GM12878 (cell line): ENCODE results near the gene ADAMTSL4. TPM values are rescaled to one million over a fixed set of nuclear protein-coding genes. Genes with fewer than 3 reads are reported as not detected.

Source experiments
- ATAC-seq: fragments of 200-7000 bp; cut with Tn5 transposase; 3 replicates; pipeline ENCODE4 v1.9.1; 2020; ENCODE audit warnings: mild to moderate bottlenecking, moderate library complexity
- BruUV-seq: library from RNA; stranded (reverse); fragments of 400-500 nt; replicated peaks from 2 replicates; lab custom pipeline; 2021; lab: Mats Ljungman, UMichigan
- CTCF ChIA-PET: fragments of 300-600 bp; sonication (Branson Sonifier 250); formaldehyde crosslinking; extraction: SDS; loops from one replicate; lab custom pipeline; 2021; ENCODE audit warnings: inconsistent platforms; lab: Yijun Ruan, JAX
- POLR2A ChIA-PET: fragments of 350-600 bp; formaldehyde crosslinking; extraction: SDS; loops from one replicate; lab custom pipeline; 2021; ENCODE audit warnings: inconsistent platforms; lab: Charles Lee
- RAD21 ChIA-PET: fragments of 300-600 bp; sonication (Branson Sonifier 250); formaldehyde crosslinking; loops from one replicate; lab custom pipeline; 2023; ENCODE audit warnings: antibody characterized with exemption; ENCODE audit not compliant: unreplicated experiment; lab: Charles Lee
- SMC1A ChIA-PET: fragments of 300-600 bp; sonication (Branson Sonifier 250); formaldehyde crosslinking; loops from one replicate; lab custom pipeline; 2023; ENCODE audit not compliant: unreplicated experiment, uncharacterized antibody; lab: Charles Lee
- DNase-seq: peaks from one replicate; pipeline ENCODE4 v3.0.0-alpha.2; 2011; ENCODE audit warnings: low read depth, low spot score
- FAIRE-seq: peaks from 3 replicates; lab custom pipeline; 2011; peaks lifted over from hg19 to GRCh38; lab: Jason Lieb, UNC
- H2AFZ ChIP-seq: 2 replicates; pipeline ENCODE4 v1.6.0; 2011; ENCODE audit warnings: low read depth, low read length, control low read depth; ENCODE audit not compliant: control insufficient read depth
- H3K27ac ChIP-seq: 2 replicates; pipeline ENCODE4 v1.5.1; 2011; ENCODE audit warnings: control low read depth; ENCODE audit not compliant: control insufficient read depth, insufficient read depth
- H3K27me3 ChIP-seq, 2 experiments: replicated peaks in 1 of 2; 2 replicates each; pipeline versions ENCODE4 v1.6.0 to v1.6.1; 2011; ENCODE audit warnings: low read length in 1 of 2; ENCODE audit not compliant: control insufficient read depth in 2 of 2, insufficient read depth in 2 of 2
- H3K36me3 ChIP-seq, 2 experiments: 2 replicates each; pipeline ENCODE4 v1.5.1; 2011; ENCODE audit warnings: low read length in 1 of 2; ENCODE audit not compliant: control insufficient read depth in 2 of 2, insufficient read depth in 2 of 2
- H3K4me1 ChIP-seq: 2 replicates; pipeline ENCODE4 v1.6.1; 2011; ENCODE audit warnings: mild to moderate bottlenecking, low read length, moderate library complexity, mixed read lengths; ENCODE audit not compliant: control insufficient read depth, insufficient read depth
- H3K4me2 ChIP-seq: 2 replicates; pipeline ENCODE4 v1.6.0; 2011; ENCODE audit warnings: control low read depth; ENCODE audit not compliant: control insufficient read depth, insufficient read depth
- H3K4me3 ChIP-seq: fragments of 200-600 bp; sonication (generic); 2 replicates; pipeline ENCODE4 v1.5.1; 2016
- H3K79me2 ChIP-seq: 2 replicates; pipeline ENCODE4 v1.6.0; 2011; ENCODE audit warnings: low read length; ENCODE audit not compliant: control insufficient read depth, insufficient read depth
- H3K9ac ChIP-seq: 2 replicates; pipeline ENCODE4 v1.8.0; 2011; ENCODE audit warnings: low read length, control low read depth, mixed read lengths; ENCODE audit not compliant: control insufficient read depth, insufficient read depth
- H3K9me3 ChIP-seq: replicated peaks from 3 replicates; pipeline ENCODE4 v1.5.1; 2011; ENCODE audit warnings: mild to moderate bottlenecking, low read length; ENCODE audit not compliant: control insufficient read depth, insufficient read depth
- H4K20me1 ChIP-seq: 2 replicates; pipeline ENCODE4 v1.6.0; 2011; ENCODE audit not compliant: control insufficient read depth, insufficient read depth
- BCLAF1 ChIP-seq: fragments of 450-650 bp; IDR thresholded peaks from 2 replicates; pipeline ENCODE4 v1.6.1; 2017; ENCODE audit warnings: antibody characterized with exemption, mild to moderate bottlenecking, moderate library complexity
- BMI1 ChIP-seq: fragments of 450-650 bp; IDR thresholded peaks from 2 replicates; pipeline ENCODE4 v1.6.1; 2016; ENCODE audit warnings: mild to moderate bottlenecking, moderate library complexity, borderline replicate concordance
- EGR1 ChIP-seq, 2 experiments: IDR thresholded peaks; 1 replicate in 1 of 2; 2 replicates in 1 of 2; pipeline ENCODE4 v1.6.1; 2011 to 2012; ENCODE audit warnings: low read depth in 2 of 2, low read length in 2 of 2, borderline replicate concordance in 1 of 2, mild to moderate bottlenecking in 1 of 2, moderate library complexity in 1 of 2
- GABPA ChIP-seq: IDR thresholded peaks from 2 replicates; pipeline ENCODE4 v1.6.1; 2014; ENCODE audit warnings: antibody characterized with exemption, low read depth, mild to moderate bottlenecking, inconsistent platforms
- KDM1A ChIP-seq: fragments of 200-600 bp; sonication (generic); IDR thresholded peaks from 2 replicates; pipeline ENCODE4 v1.6.1; 2016; ENCODE audit warnings: borderline replicate concordance
- NR2C2 ChIP-seq: IDR thresholded peaks from 2 replicates; pipeline ENCODE4 v1.6.1; 2011; ENCODE audit warnings: borderline replicate concordance, low read depth; ENCODE audit not compliant: control insufficient read depth, insufficient read length
- ZBTB40 ChIP-seq: fragments of 450-650 bp; IDR thresholded peaks from 2 replicates; pipeline ENCODE4 v1.6.1; 2016; ENCODE audit warnings: mild to moderate bottlenecking, moderate library complexity, borderline replicate concordance
- WGBS: methylation state at CpG from one replicate; pipeline ENCODE4 v1.1.6; 2016; ENCODE audit warnings: low lambda C conversion rate; ENCODE audit not compliant: insufficient replicate concordance, insufficient coverage; ENCODE audit errors: missing lambda C conversion rate; 5-methylcytosine and 5-hydroxymethylcytosine counted together
- in situ Hi-C: fragments of 300-500 bp; cut with MboI; formaldehyde crosslinking; loops from 9 replicates; pipeline ENCODE4 v1.14.3; 2018; ENCODE audit warnings: mixed read lengths
- intact Hi-C: fragments of 100-400 bp; cut with micrococcal nuclease; formaldehyde crosslinking; loops from one replicate; pipeline ENCODE4 v1.14.2; 2022; ENCODE audit not compliant: unreplicated experiment
- polyA plus RNA-seq, 11 experiments: library from polyadenylated mRNA; depleted of rRNA in 4 of 11; unstranded in 6 of 11; stranded (reverse) in 5 of 11; fragments of >200 nt; fragmentation: Nextera tagmentation in 4 of 11; fragmentation: Illumina TruSeq in 1 of 11; extraction: Ambion mirVana in 4 of 11; extraction: Trizol in 1 of 11; gene quantifications; 1 replicate in 1 of 11; 2 replicates in 10 of 11; pipeline versions ENCODE4 v1.2.1 to v1.2.3, GENCODE V29; 2011 to 2016; ENCODE audit warnings: inconsistent platforms in 2 of 11, missing spikeins in 2 of 11, low read depth in 1 of 11
- total RNA-seq, 4 experiments: library from RNA; depleted of rRNA in 3 of 4; stranded (reverse); fragments of >200 nt in 3 of 4; fragmentation: Illumina TruSeq in 1 of 4; extraction: Trizol in 1 of 4; gene quantifications; 2 replicates each; pipeline versions ENCODE4 v1.2.1 to v1.2.3, GENCODE V29; 2013 to 2021

ADAMTSL4 gene
- total and polyA plus RNA-seq, 10 of the 15 experiments (the other 5 are each of a cell fraction or from before 2014, with no cell fraction given), result 0.04 to 0.15 (median 0.05) TPM; not detected in 5

DNA sequence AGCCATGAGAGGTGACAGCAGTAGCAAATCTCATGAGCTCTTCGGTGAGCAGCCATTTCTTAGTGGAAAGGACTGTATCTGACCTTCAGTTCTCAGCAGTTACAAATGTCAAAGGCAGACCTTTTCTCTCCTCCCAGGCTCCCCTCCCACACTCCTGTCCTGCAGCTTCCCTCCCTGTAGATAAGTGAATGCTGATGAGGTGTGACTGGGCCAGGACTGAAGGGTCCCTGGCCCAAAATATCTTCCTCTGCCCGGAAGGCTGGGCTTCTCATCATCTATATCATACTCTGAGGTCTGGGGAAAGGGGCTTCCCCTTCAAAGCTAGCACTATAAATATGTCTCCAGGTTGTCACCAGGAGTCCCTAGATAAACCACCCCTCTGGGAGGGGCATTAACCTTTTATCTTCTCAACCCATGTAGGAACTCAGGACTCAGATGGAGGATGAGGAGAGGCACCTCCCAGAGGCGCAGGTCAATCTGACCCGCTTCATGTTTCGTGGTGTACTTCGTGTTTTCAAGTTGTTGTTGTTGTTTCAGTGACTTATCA lies 3.6 kb upstream of the ADAMTSL4 start:
- in situ Hi-C loops, result no loop called here
- RAD21 ChIA-PET, result no interaction called here

More for the DNA sequence above, 3.6 kb upstream of the ADAMTSL4 start:
- no TSS peak for BruUV-seq
- no peak for FAIRE-seq
- Histone ChIP-seq H3K27me3 (no peaks in the 10 kb centered on the region), H4K20me1 (no peaks in the 10 kb centered on the region), H3K4me1 (peaks cover 3% of the 10 kb centered on the region; the same call in 1 of the 2 replicates), H3K36me3 (no peaks in the 10 kb centered on the region), H2AFZ (no peak overlapping the region), H3K27ac (no peak overlapping the region), H3K9ac (no peak overlapping the region), H3K4me3 (no peak overlapping the region), H3K79me2 (no peaks in the 10 kb centered on the region), H3K9me3 (no peaks in the 10 kb centered on the region), H3K4me2 (no peak overlapping the region)
- no peak for TF ChIP-seq KDM1A
- no peak for TF ChIP-seq BCLAF1
- no peak for TF ChIP-seq EGR1 (IDR thresholded peaks at IDR 0.05; ENCODE audit: borderline replicate concordance in 1 of 2, low read depth in 2 of 2, low read length in 2 of 2)
- no peak for TF ChIP-seq BMI1
- TF ChIP-seq GABPA, result no peak
- TF ChIP-seq NR2C2, result no peak
- TF ChIP-seq ZBTB40, result no peak
- intact Hi-C loops, result no loop called here
- DNase-seq, result no peak
- ChIA-PET CTCF (interaction anchor here (0.5 to 4.9 kb wide), 3 partner anchors 13 to 442 kb away, joined by 3 to 20 read pairs (median 3); no protein-coding TSS in a partner anchor), POLR2A (interaction anchor here (0.6 kb wide), 1 partner anchor 16 kb away, joined by 6 read pairs; no protein-coding TSS in a partner anchor), SMC1A (interaction anchor here (0.7 kb wide), 1 partner anchor 450 kb away, joined by 3 read pairs; no protein-coding TSS in a partner anchor)
- ATAC-seq, result no peak
- 61% methylated on average over 6 of the region's 6 CpGs for WGBS
